Measurements from ENCODE around the gene CYP11A1. TPM values are rescaled to one million over a fixed set of nuclear protein-coding genes. Genes with fewer than 3 reads are reported as not detected.
A peak's percentile ranks its signal among the peaks of the same experiment; 100 is the strongest.

CYP11A1 gene
- total RNA-seq, 1 experiment from 2014 or later, result 1.7 TPM

DNA sequence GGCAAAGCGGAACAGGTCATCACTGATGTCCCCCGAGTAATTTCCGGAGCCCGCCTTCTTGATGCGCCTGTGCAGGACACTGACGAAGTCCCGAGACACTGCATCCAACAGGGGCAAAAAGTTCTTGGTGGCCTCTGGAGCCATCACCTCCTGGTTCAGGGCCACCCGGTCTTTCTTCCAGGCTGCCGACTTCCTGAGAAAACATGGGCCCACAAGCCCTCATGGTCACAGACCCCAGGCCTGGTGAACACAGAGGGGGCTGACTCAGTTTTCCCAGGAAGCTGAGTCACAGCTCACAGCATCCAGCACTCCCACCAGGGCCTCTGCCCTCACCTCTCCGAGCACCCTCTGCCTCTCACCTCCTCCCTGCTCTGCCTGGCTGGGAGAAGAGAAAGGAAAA is 22.4 kb downstream of the CYP11A1 start:
- no peak overlapping the region for H3K23ac ChIP-seq (ENCODE audit: insufficient read length, low read depth, low read length)
- Mint-ChIP-seq H3K36me3 (ENCODE audit: insufficient read depth in 1 of 3, low read depth in 3 of 3) (peaks cover 0 to 2% (median 0%) of the 10 kb centered on the region in 3 experiments; a peak in 1 of 7 replicates), H3K4me3 (no peak overlapping the region), H3K27ac (no peak overlapping the region), H3K27me3 (ENCODE audit: low read depth) (peaks cover 7% of the 10 kb centered on the region), H3K4me1 (peaks cover 5% of the 10 kb centered on the region in 2 experiments), H3K9me3 (no peaks in the 10 kb centered on the region)
- no peak overlapping the region for H2BK15ac ChIP-seq (ENCODE audit: low read depth, low read length)
- WGBS (ENCODE audit: extremely low coverage, insufficient read length, low lambda C conversion rate), result no CpG with 5 or more reads among the region's 10 CpGs
- H3K27me3 ChIP-seq (ENCODE audit: insufficient read depth, low read length), result no peaks in the 10 kb centered on the region
- H3K79me1 ChIP-seq (ENCODE audit: insufficient read depth, low read depth, low read length, poor library complexity, severe bottlenecking), result no peaks in the 10 kb centered on the region
- no peak overlapping the region for H3K18ac ChIP-seq (ENCODE audit: insufficient read length, low read depth, low read length)
- no peak overlapping the region for H3K56ac ChIP-seq (ENCODE audit: insufficient read length, low read depth, low read length)
- H4K91ac ChIP-seq (ENCODE audit: insufficient read length, low read depth, low read length), result no peak overlapping the region
- H4K20me1 ChIP-seq (ENCODE audit: control insufficient read depth, insufficient read depth, insufficient read length), result no peaks in the 10 kb centered on the region
- TF ChIP-seq, protein P1, sequence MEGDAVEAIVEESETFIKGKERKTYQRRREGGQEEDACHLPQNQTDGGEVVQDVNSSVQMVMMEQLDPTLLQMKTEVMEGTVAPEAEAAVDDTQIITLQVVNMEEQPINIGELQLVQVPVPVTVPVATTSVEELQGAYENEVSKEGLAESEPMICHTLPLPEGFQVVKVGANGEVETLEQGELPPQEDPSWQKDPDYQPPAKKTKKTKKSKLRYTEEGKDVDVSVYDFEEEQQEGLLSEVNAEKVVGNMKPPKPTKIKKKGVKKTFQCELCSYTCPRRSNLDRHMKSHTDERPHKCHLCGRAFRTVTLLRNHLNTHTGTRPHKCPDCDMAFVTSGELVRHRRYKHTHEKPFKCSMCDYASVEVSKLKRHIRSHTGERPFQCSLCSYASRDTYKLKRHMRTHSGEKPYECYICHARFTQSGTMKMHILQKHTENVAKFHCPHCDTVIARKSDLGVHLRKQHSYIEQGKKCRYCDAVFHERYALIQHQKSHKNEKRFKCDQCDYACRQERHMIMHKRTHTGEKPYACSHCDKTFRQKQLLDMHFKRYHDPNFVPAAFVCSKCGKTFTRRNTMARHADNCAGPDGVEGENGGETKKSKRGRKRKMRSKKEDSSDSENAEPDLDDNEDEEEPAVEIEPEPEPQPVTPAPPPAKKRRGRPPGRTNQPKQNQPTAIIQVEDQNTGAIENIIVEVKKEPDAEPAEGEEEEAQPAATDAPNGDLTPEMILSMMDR (conservative IDR thresholded peaks at IDR 0.05), result no peak
- no peak for DNase-seq
- 0 out of 2 replicates have a peak overlapping the region, but pooled peaks have one; percentile 25 for H3K14ac ChIP-seq (ENCODE audit: insufficient read depth, low read length)
- no peak overlapping the region for H2BK5ac ChIP-seq (ENCODE audit: insufficient read length, low read length)
- H3T11ph ChIP-seq (ENCODE audit: low read length), result no peak overlapping the region
- no peaks in the 10 kb centered on the region for H3K79me2 ChIP-seq (ENCODE audit: insufficient read depth, low read length)
- H3K9me3 ChIP-seq (ENCODE audit: control insufficient read depth, low read depth, low read length), result no peaks in the 10 kb centered on the region
- no peaks in the 10 kb centered on the region for H3K23me2 ChIP-seq (ENCODE audit: insufficient read length, low read depth, low read length, poor library complexity, severe bottlenecking)
- H3K4ac ChIP-seq (ENCODE audit: low read depth, low read length), result no peak overlapping the region
- H2AFZ ChIP-seq (ENCODE audit: low read length), result no peak overlapping the region
- H3K27ac ChIP-seq (ENCODE audit: insufficient read length, low read depth, low read length), result no peak overlapping the region
- H2BK12ac ChIP-seq (ENCODE audit: insufficient read length, low read depth, low read length), result peak overlapping the region; percentile 40
- no peaks in the 10 kb centered on the region; the same call in 1 of the 2 replicates for H3K4me1 ChIP-seq (ENCODE audit: insufficient read depth, low read length)
- H4K5ac ChIP-seq (ENCODE audit: insufficient read length, low read depth, low read length), result no peak overlapping the region
- H2AK5ac ChIP-seq (ENCODE audit: insufficient read length, low read length), result no peak overlapping the region
- no peak overlapping the region for H3K4me2 ChIP-seq (ENCODE audit: insufficient read depth, insufficient read length, low read length)
- no peak overlapping the region for H2BK120ac ChIP-seq (ENCODE audit: low read depth, low read length, poor library complexity, severe bottlenecking)
- no peak overlapping the region for H3K9ac ChIP-seq (ENCODE audit: extremely low read depth, insufficient read length, low read length)
- no peak overlapping the region for H4K8ac ChIP-seq (replicated peaks; ENCODE audit: insufficient read length, low read depth, low read length)
- no peak overlapping the region for H2BK20ac ChIP-seq (ENCODE audit: low read depth, low read length, poor library complexity, severe bottlenecking)
